H9 (cell line): Measurements from ENCODE around the gene TMEM248. TPM values are rescaled to one million over a fixed set of nuclear protein-coding genes. Genes with fewer than 3 reads are reported as not detected.

Experiments
- DNase-seq: peaks from one replicate; pipeline ENCODE4 v3.0.0-alpha.2; 2017
- H2AFZ ChIP-seq: one replicate; pipeline ENCODE4 v1.6.1; 2013; ENCODE audit warnings: mild to moderate bottlenecking, low read length, control low read depth, moderate library complexity
- H2AK5ac ChIP-seq: 2 replicates; pipeline ENCODE4 v1.6.1; 2013; ENCODE audit warnings: low read length, control low read depth, mixed read lengths; ENCODE audit not compliant: insufficient read length
- H2BK120ac ChIP-seq: one replicate; pipeline ENCODE4 v1.6.1; 2013; ENCODE audit warnings: low read depth, mild to moderate bottlenecking, low read length, control low read depth, inconsistent platforms; ENCODE audit not compliant: poor library complexity, severe bottlenecking
- H2BK12ac ChIP-seq: 2 replicates; pipeline ENCODE4 v1.6.1; 2013; ENCODE audit warnings: low read length, control low read depth, mixed read lengths, low read depth; ENCODE audit not compliant: insufficient read length
- H2BK15ac ChIP-seq: 2 replicates; pipeline ENCODE4 v1.6.1; 2013; ENCODE audit warnings: low read depth, low read length, control low read depth
- H2BK20ac ChIP-seq: one replicate; pipeline ENCODE4 v1.6.1; 2013; ENCODE audit warnings: low read depth, mild to moderate bottlenecking, low read length, control low read depth, inconsistent platforms; ENCODE audit not compliant: poor library complexity, severe bottlenecking
- H2BK5ac ChIP-seq: 2 replicates; pipeline ENCODE4 v1.6.1; 2013; ENCODE audit warnings: low read length, control low read depth, mixed read lengths; ENCODE audit not compliant: insufficient read length
- H3K14ac ChIP-seq: 2 replicates; pipeline ENCODE4 v1.6.1; 2013; ENCODE audit warnings: low read length, control low read depth; ENCODE audit not compliant: insufficient read depth
- H3K18ac ChIP-seq: 2 replicates; pipeline ENCODE4 v1.6.1; 2013; ENCODE audit warnings: low read depth, mild to moderate bottlenecking, mixed read lengths, low read length, control low read depth; ENCODE audit not compliant: insufficient read length
- H3K23ac ChIP-seq: 2 replicates; pipeline ENCODE4 v1.6.1; 2013; ENCODE audit warnings: low read length, control low read depth, mixed read lengths, low read depth; ENCODE audit not compliant: insufficient read length
- H3K23me2 ChIP-seq: 2 replicates; pipeline ENCODE4 v1.6.1; 2013; ENCODE audit warnings: low read depth, mild to moderate bottlenecking, mixed read lengths, low read length, control low read depth; ENCODE audit not compliant: insufficient read length, poor library complexity, severe bottlenecking
- H3K27ac ChIP-seq: 2 replicates; pipeline ENCODE4 v1.5.1; 2013; ENCODE audit warnings: low read length, control low read depth, mixed read lengths, low read depth; ENCODE audit not compliant: insufficient read length
- H3K27me3 ChIP-seq: 2 replicates; pipeline ENCODE4 v1.6.1; 2013; ENCODE audit warnings: low read length, control low read depth, inconsistent platforms; ENCODE audit not compliant: insufficient read depth
- H3K4ac ChIP-seq: 2 replicates; pipeline ENCODE4 v1.6.1; 2013; ENCODE audit warnings: low read depth, mild to moderate bottlenecking, control low read depth, inconsistent platforms, low read length, moderate library complexity
- H3K4me1 ChIP-seq: 2 replicates; pipeline ENCODE4 v1.6.1; 2013; ENCODE audit warnings: low read length, control low read depth, inconsistent platforms; ENCODE audit not compliant: insufficient read depth
- H3K4me2 ChIP-seq: 2 replicates; pipeline ENCODE4 v1.6.1; 2013; ENCODE audit warnings: low read length, control low read depth, mixed read lengths; ENCODE audit not compliant: insufficient read length, insufficient read depth
- H3K56ac ChIP-seq: 2 replicates; pipeline ENCODE4 v1.6.1; 2013; ENCODE audit warnings: low read depth, mild to moderate bottlenecking, mixed read lengths, low read length, control low read depth; ENCODE audit not compliant: insufficient read length
- H3K79me1 ChIP-seq: 2 replicates; pipeline ENCODE4 v1.6.1; 2013; ENCODE audit warnings: low read depth, mild to moderate bottlenecking, moderate library complexity, low read length, control low read depth, inconsistent platforms; ENCODE audit not compliant: insufficient read depth, poor library complexity, severe bottlenecking
- H3K79me2 ChIP-seq: 2 replicates; pipeline ENCODE4 v1.6.1; 2013; ENCODE audit warnings: low read length, control low read depth, inconsistent platforms; ENCODE audit not compliant: insufficient read depth
- H3K9ac ChIP-seq: 2 replicates; pipeline ENCODE4 v1.6.1; 2013; ENCODE audit warnings: low read length, control low read depth, mixed read lengths; ENCODE audit not compliant: insufficient read length; ENCODE audit errors: extremely low read depth
- H3K9me3 ChIP-seq: one replicate; pipeline ENCODE4 v1.6.1; 2013; ENCODE audit warnings: low read depth, low read length, inconsistent platforms; ENCODE audit not compliant: control insufficient read depth
- H3T11ph ChIP-seq: one replicate; pipeline ENCODE4 v1.6.1; 2013; ENCODE audit warnings: mild to moderate bottlenecking, low read length, control low read depth, inconsistent platforms
- H4K20me1 ChIP-seq: one replicate; pipeline ENCODE4 v1.6.1; 2013; ENCODE audit not compliant: control insufficient read depth, insufficient read length, insufficient read depth
- H4K5ac ChIP-seq: 2 replicates; pipeline ENCODE4 v1.6.1; 2013; ENCODE audit warnings: low read depth, mild to moderate bottlenecking, mixed read lengths, low read length, control low read depth; ENCODE audit not compliant: insufficient read length
- H4K8ac ChIP-seq: replicated peaks from 2 replicates; pipeline ENCODE4 v1.6.1; 2013; ENCODE audit warnings: low read length, control low read depth, mixed read lengths, low read depth; ENCODE audit not compliant: insufficient read length
- H4K91ac ChIP-seq: 2 replicates; pipeline ENCODE4 v1.6.1; 2013; ENCODE audit warnings: low read depth, mild to moderate bottlenecking, moderate library complexity, mixed read lengths, low read length, control low read depth; ENCODE audit not compliant: insufficient read length
- H3K27ac Mint-ChIP-seq, 3 experiments: 2 replicates in 2 of 3; 3 replicates in 1 of 3; pipeline ENCODE4 v1.8.0; 2020 to 2021; ENCODE audit warnings: mixed read lengths in 3 of 3, mild to moderate bottlenecking in 1 of 3, moderate library complexity in 1 of 3
- H3K27me3 Mint-ChIP-seq: 2 replicates; pipeline ENCODE4 v1.8.0; 2021; ENCODE audit warnings: low read depth, mild to moderate bottlenecking, moderate library complexity, mixed read lengths
- H3K36me3 Mint-ChIP-seq, 3 experiments: 2 replicates in 2 of 3; 3 replicates in 1 of 3; pipeline ENCODE4 v1.8.0; 2020 to 2021; ENCODE audit warnings: low read depth in 3 of 3, mixed read lengths in 3 of 3; ENCODE audit not compliant: insufficient read depth in 1 of 3
- H3K4me1 Mint-ChIP-seq, 2 experiments: 2 replicates each; pipeline ENCODE4 v1.8.0; 2020; ENCODE audit warnings: mixed read lengths in 2 of 2
- H3K4me3 Mint-ChIP-seq, 2 experiments: 2 replicates in 1 of 2; 3 replicates in 1 of 2; pipeline ENCODE4 v1.8.0; 2020 to 2021; ENCODE audit warnings: mild to moderate bottlenecking in 2 of 2, mixed read lengths in 2 of 2, moderate library complexity in 1 of 2
- H3K9me3 Mint-ChIP-seq, 2 experiments: 2 replicates in 1 of 2; 3 replicates in 1 of 2; pipeline ENCODE4 v1.8.0; 2020; ENCODE audit warnings: mild to moderate bottlenecking in 2 of 2, mixed read lengths in 2 of 2, moderate library complexity in 1 of 2
- CTCF ChIP-seq: fragments of 200-600 bp; sonication (generic); conservative IDR thresholded peaks from 3 replicates; pipeline ENCODE4 v1.8.0; 2021; ENCODE audit warnings: antibody characterized with exemption, mild to moderate bottlenecking
- WGBS: extraction: QIAGEN DNeasy Blood & Tissue Kit; methylation state at CpG from one replicate; pipeline ENCODE4 v1.1.7; 2013; ENCODE audit warnings: missing lambda C conversion rate, low lambda C conversion rate, mixed read lengths; ENCODE audit not compliant: insufficient read length; ENCODE audit errors: extremely low coverage; 5-methylcytosine and 5-hydroxymethylcytosine counted together
- total RNA-seq: library from RNA; stranded (reverse); gene quantifications from 2 replicates; pipeline ENCODE4 v1.2.1, GENCODE V29; 2021

The TMEM248 gene
- total RNA-seq, 1 experiment from 2014 or later, result 74.2 TPM

GRCh38 chr7:66919704-66920103 lies 1.3 kb upstream of the TMEM248 start:
- Histone ChIP-seq H3K56ac (no peak overlapping the region), H2AK5ac (no peak overlapping the region), H3T11ph (no peak overlapping the region), H3K79me1 (no peaks in the 10 kb centered on the region), H3K9ac (no peak overlapping the region), H3K27ac (no peak overlapping the region), H2BK120ac (no peak overlapping the region), H3K18ac (no peak overlapping the region), H2BK5ac (no peak overlapping the region), H4K8ac (no peak overlapping the region), H4K91ac (no peak overlapping the region), H3K27me3 (no peaks in the 10 kb centered on the region; the same call in 1 of the 2 replicates), H3K4ac (no peak overlapping the region), H3K23ac (no peak overlapping the region), H2BK20ac (no peak overlapping the region), H3K23me2 (peaks cover 3% of the 10 kb centered on the region), H2AFZ (no peak overlapping the region), H4K5ac (no peak overlapping the region), H3K4me2 (no peak overlapping the region), H3K79me2 (peaks cover 15% of the 10 kb centered on the region; the same call in 1 of the 2 replicates), H3K9me3 (no peaks in the 10 kb centered on the region), H2BK12ac (no peak overlapping the region), H3K14ac (no peak overlapping the region), H2BK15ac (no peak overlapping the region), H4K20me1 (no peaks in the 10 kb centered on the region), H3K4me1 (no peaks in the 10 kb centered on the region; the same call in 1 of the 2 replicates)
- H3K4me3 Mint-ChIP-seq, result peak overlapping the region in 1 of 2 experiments; percentile 20; a peak in 1 of 5 replicates
- no peak for TF ChIP-seq CTCF
- WGBS, result no CpG with 5 or more reads among the region's 4 CpGs
- no peak overlapping the region for H3K27ac Mint-ChIP-seq
- no peaks in the 10 kb centered on the region for H3K9me3 Mint-ChIP-seq
- H3K36me3 Mint-ChIP-seq, result peaks cover 0 to 3% (median 2%) of the 10 kb centered on the region in 3 experiments; a peak in 4 of 7 replicates
- no peak for DNase-seq
- H3K27me3 Mint-ChIP-seq, result no peaks in the 10 kb centered on the region
- H3K4me1 Mint-ChIP-seq, result peaks cover 13 to 14% of the 10 kb centered on the region in 2 experiments
